ENCODE measurements around the gene PRXL2C.
A peak's percentile ranks its signal among the peaks of the same experiment; 100 is the strongest.
"Not testable (repeated sequence)": the region's sequence is repeated elsewhere in the genome, so short reads cannot be mapped to it uniquely, and the experiment has no call there.

The PRXL2C gene

GRCh38 chr9:96665789-96666188 is 10.7 kb upstream of the PRXL2C start:
- no peak for DNase-seq (ENCODE audit: low spot score)
- H3K9me3 Mint-ChIP-seq: no peaks in the 10 kb centered on the region
- no peaks in the 10 kb centered on the region for H3K27me3 Mint-ChIP-seq (ENCODE audit: low read depth)
- H3K4me3 Mint-ChIP-seq: no peak overlapping the region
- no peaks in the 10 kb centered on the region for H3K4me1 Mint-ChIP-seq (ENCODE audit: low read depth)
- H3K36me3 Mint-ChIP-seq (ENCODE audit: low read depth): no peaks in the 10 kb centered on the region
- H3K27ac Mint-ChIP-seq: no peak overlapping the region

- Mint-ChIP-seq H3K36me3 (ENCODE audit: low read depth) (no peaks in the 10 kb centered on the region), H3K27me3 (ENCODE audit: low read depth) (peaks cover 2% of the 10 kb centered on the region), H3K4me3 (no peak overlapping the region), H3K27ac (no peak overlapping the region), H3K4me1 (ENCODE audit: low read depth) (no peaks in the 10 kb centered on the region), H3K9me3 (no peaks in the 10 kb centered on the region)
- DNase-seq (ENCODE audit: low spot score): no peak
Observed at GRCh38 chr9:96663506-96664120, 8.5 kb upstream of the PRXL2C start.

GRCh38 chr9:96661711-96662110 is 6.6 kb upstream of the PRXL2C start:
- peaks cover 12% of the 10 kb centered on the region for H3K27me3 Mint-ChIP-seq (ENCODE audit: low read depth)
- no peak for DNase-seq (ENCODE audit: low spot score)
- H3K27ac Mint-ChIP-seq: no peak overlapping the region
- H3K4me3 Mint-ChIP-seq: no peak overlapping the region
- H3K9me3 Mint-ChIP-seq: no peaks in the 10 kb centered on the region
- no peaks in the 10 kb centered on the region for H3K4me1 Mint-ChIP-seq (ENCODE audit: low read depth)
- no peaks in the 10 kb centered on the region for H3K36me3 Mint-ChIP-seq (ENCODE audit: low read depth)

GRCh38 chr9:96660692-96661248 is 5.7 kb upstream of the PRXL2C start:
- Mint-ChIP-seq H3K27me3 (ENCODE audit: low read depth) (peaks cover 15% of the 10 kb centered on the region), H3K9me3 (no peaks in the 10 kb centered on the region), H3K4me1 (ENCODE audit: low read depth) (peaks cover 4% of the 10 kb centered on the region), H3K4me3 (no peak overlapping the region), H3K27ac (no peak overlapping the region), H3K36me3 (ENCODE audit: low read depth) (no peaks in the 10 kb centered on the region)
- DNase-seq (ENCODE audit: low spot score): no peak

- Mint-ChIP-seq H3K27ac (peak overlapping the region; percentile 84), H3K36me3 (ENCODE audit: low read depth) (peaks cover 6% of the 10 kb centered on the region), H3K27me3 (ENCODE audit: low read depth) (peaks cover 13% of the 10 kb centered on the region), H3K9me3 (no peaks in the 10 kb centered on the region), H3K4me1 (ENCODE audit: low read depth) (peaks cover 14% of the 10 kb centered on the region), H3K4me3 (peak overlapping the region; percentile 89)
- peak; percentile 69 for DNase-seq (ENCODE audit: low spot score)
Observed at GRCh38 chr9:96654450-96655197, 493 bp downstream of the PRXL2C start.

GRCh38 chr9:96651626-96652025 is 3.5 kb downstream of the PRXL2C start:
- H3K9me3 Mint-ChIP-seq: no peaks in the 10 kb centered on the region
- no peak for DNase-seq (ENCODE audit: low spot score)
- peaks cover 3% of the 10 kb centered on the region for H3K27me3 Mint-ChIP-seq (ENCODE audit: low read depth)
- no peak overlapping the region for H3K27ac Mint-ChIP-seq
- H3K36me3 Mint-ChIP-seq (ENCODE audit: low read depth): peaks cover 10% of the 10 kb centered on the region
- H3K4me1 Mint-ChIP-seq (ENCODE audit: low read depth): peaks cover 14% of the 10 kb centered on the region
- H3K4me3 Mint-ChIP-seq: no peak overlapping the region

- Mint-ChIP-seq H3K4me1 (ENCODE audit: low read depth) (peaks cover 6% of the 10 kb centered on the region), H3K27me3 (ENCODE audit: low read depth) (no peaks in the 10 kb centered on the region), H3K36me3 (ENCODE audit: low read depth) (peaks cover 14% of the 10 kb centered on the region), H3K27ac (no peak overlapping the region), H3K9me3 (no peaks in the 10 kb centered on the region), H3K4me3 (no peak overlapping the region)
- DNase-seq (ENCODE audit: low spot score): no peak
Observed at GRCh38 chr9:96649620-96650324, 5.3 kb downstream of the PRXL2C start.

- Mint-ChIP-seq H3K27me3 (ENCODE audit: low read depth) (no peaks in the 10 kb centered on the region), H3K36me3 (ENCODE audit: low read depth) (peaks cover 13% of the 10 kb centered on the region), H3K4me1 (ENCODE audit: low read depth) (no peaks in the 10 kb centered on the region), H3K4me3 (no peak overlapping the region), H3K9me3 (no peaks in the 10 kb centered on the region), H3K27ac (no peak overlapping the region)
- no peak for DNase-seq (ENCODE audit: low spot score)
Observed at GRCh38 chr9:96646081-96646991, 8.8 kb downstream of the PRXL2C start.

- Mint-ChIP-seq H3K4me1 (ENCODE audit: low read depth) (no peaks in the 10 kb centered on the region), H3K4me3 (no peak overlapping the region), H3K36me3 (ENCODE audit: low read depth) (peaks cover 10% of the 10 kb centered on the region), H3K9me3 (no peaks in the 10 kb centered on the region), H3K27me3 (ENCODE audit: low read depth) (no peaks in the 10 kb centered on the region), H3K27ac (no peak overlapping the region)
- DNase-seq (ENCODE audit: low spot score): no peak
Observed at GRCh38 chr9:96644137-96644536, 11.0 kb downstream of the PRXL2C start.

GRCh38 chr9:96641514-96641913 is 13.6 kb downstream of the PRXL2C start:
- Mint-ChIP-seq H3K4me3 (no peak overlapping the region), H3K27ac (no peak overlapping the region), H3K9me3 (no peaks in the 10 kb centered on the region), H3K36me3 (ENCODE audit: low read depth) (peaks cover 6% of the 10 kb centered on the region), H3K4me1 (ENCODE audit: low read depth) (no peaks in the 10 kb centered on the region), H3K27me3 (ENCODE audit: low read depth) (peaks cover 6% of the 10 kb centered on the region)
- DNase-seq (ENCODE audit: low spot score): no peak

- Mint-ChIP-seq H3K9me3 (no peaks in the 10 kb centered on the region), H3K27ac (no peak overlapping the region)
- DNase-seq (ENCODE audit: low spot score): no peak
Observed at GRCh38 chr9:96638606-96639364, 16.3 kb downstream of the PRXL2C start.

GRCh38 chr9:96636368-96636767 is 18.7 kb downstream of the PRXL2C start:
- DNase-seq (ENCODE audit: low spot score): no peak
- Mint-ChIP-seq H3K4me1 (ENCODE audit: low read depth) (peaks cover 2% of the 10 kb centered on the region), H3K27me3 (ENCODE audit: low read depth) (peaks cover 17% of the 10 kb centered on the region), H3K4me3 (no peak overlapping the region), H3K9me3 (no peaks in the 10 kb centered on the region), H3K27ac (no peak overlapping the region), H3K36me3 (ENCODE audit: low read depth) (no peaks in the 10 kb centered on the region)

More at GRCh38 chr9:96638606-96639364, 16.3 kb downstream of the PRXL2C start:
- H3K4me1 Mint-ChIP-seq (ENCODE audit: low read depth): no peaks in the 10 kb centered on the region
- no peak overlapping the region for H3K4me3 Mint-ChIP-seq
- H3K36me3 Mint-ChIP-seq (ENCODE audit: low read depth): peaks cover 1% of the 10 kb centered on the region
- H3K27me3 Mint-ChIP-seq (ENCODE audit: low read depth): peaks cover 17% of the 10 kb centered on the region

GRCh38 chr9:96633579-96633978 is 21.5 kb downstream of the PRXL2C start:
- not testable (repeated sequence) for H3K36me3 Mint-ChIP-seq (ENCODE audit: low read depth); H3K9me3 Mint-ChIP-seq; DNase-seq (ENCODE audit: low spot score); H3K4me3 Mint-ChIP-seq; H3K4me1 Mint-ChIP-seq (ENCODE audit: low read depth); H3K27ac Mint-ChIP-seq
- H3K27me3 Mint-ChIP-seq (ENCODE audit: low read depth): peaks cover 17% of the 10 kb centered on the region
